GM23248 (cell line): ENCODE results near the gene FSTL1. TPM values are rescaled to one million over a fixed set of nuclear protein-coding genes. Genes with fewer than 3 reads are reported as not detected.

Experiments
- DNase-seq: peaks from one replicate; pipeline ENCODE4 v3.0.0-alpha.2; 2015
- H2AFZ ChIP-seq: fragments of 200-600 bp; sonication (generic); 2 replicates; pipeline ENCODE4 v1.6.1; 2016; ENCODE audit warnings: antibody characterized with exemption
- H3F3A ChIP-seq: fragments of 200-600 bp; sonication (generic); 2 replicates; pipeline ENCODE4 v1.6.1; 2016; ENCODE audit warnings: mild to moderate bottlenecking, antibody characterized with exemption, mixed run types; ENCODE audit not compliant: insufficient read depth
- H3K27ac ChIP-seq: fragments of 200-600 bp; sonication (generic); 2 replicates; pipeline ENCODE4 v1.5.1; 2016; ENCODE audit warnings: mild to moderate bottlenecking
- H3K27me3 ChIP-seq: fragments of 200-600 bp; sonication (generic); replicated peaks from 2 replicates; pipeline ENCODE4 v1.6.1; 2016; ENCODE audit warnings: mild to moderate bottlenecking; ENCODE audit not compliant: insufficient read depth
- H3K36me3 ChIP-seq: fragments of 200-600 bp; sonication (generic); 2 replicates; pipeline ENCODE4 v1.6.1; 2016; ENCODE audit warnings: low read depth, mild to moderate bottlenecking
- H3K4me1 ChIP-seq: fragments of 200-600 bp; sonication (generic); 2 replicates; pipeline ENCODE4 v1.6.1; 2016; ENCODE audit warnings: mild to moderate bottlenecking; ENCODE audit not compliant: insufficient read depth
- H3K4me2 ChIP-seq: fragments of 200-600 bp; sonication (generic); one replicate; pipeline ENCODE4 v1.6.1; 2016; ENCODE audit warnings: mild to moderate bottlenecking; ENCODE audit not compliant: unreplicated experiment
- H3K4me3 ChIP-seq: fragments of 200-600 bp; sonication (generic); 2 replicates; pipeline ENCODE4 v1.5.1; 2016; ENCODE audit warnings: mild to moderate bottlenecking
- H3K79me2 ChIP-seq: fragments of 200-600 bp; sonication (generic); 2 replicates; pipeline ENCODE4 v1.6.1; 2016; ENCODE audit warnings: mild to moderate bottlenecking; ENCODE audit not compliant: insufficient read depth
- H3K9ac ChIP-seq: fragments of 200-600 bp; sonication (generic); 2 replicates; pipeline ENCODE4 v1.6.1; 2016; ENCODE audit warnings: mild to moderate bottlenecking
- H3K9me2 ChIP-seq: fragments of 200-600 bp; sonication (generic); 2 replicates; pipeline ENCODE4 v1.6.1; 2016; ENCODE audit warnings: mixed run types, mild to moderate bottlenecking, moderate library complexity; ENCODE audit not compliant: insufficient read depth
- H3K9me3 ChIP-seq: fragments of 200-600 bp; sonication (generic); one replicate; pipeline ENCODE4 v1.6.1; 2017; ENCODE audit warnings: low read depth
- H4K20me1 ChIP-seq: fragments of 200-600 bp; sonication (generic); 2 replicates; pipeline ENCODE4 v1.6.0; 2016; ENCODE audit not compliant: insufficient read depth
- EZH2 ChIP-seq: fragments of 200-600 bp; sonication (generic); IDR thresholded peaks from 2 replicates; pipeline ENCODE4 v1.6.1; 2018; ENCODE audit warnings: antibody characterized with exemption, mild to moderate bottlenecking; ENCODE audit not compliant: insufficient read depth, poor library complexity, severe bottlenecking
- EZH2phosphoT487 ChIP-seq: fragments of 200-600 bp; sonication (generic); IDR thresholded peaks from 2 replicates; pipeline ENCODE4 v1.6.1; 2018; ENCODE audit warnings: antibody characterized with exemption, moderate library complexity, mild to moderate bottlenecking, low read depth; ENCODE audit not compliant: insufficient read depth
- WGBS, 2 experiments: methylation state at CpG; one replicate each; pipeline ENCODE4 v1.1.6; 2015 to 2017; ENCODE audit warnings: low lambda C conversion rate in 2 of 2, low coverage in 1 of 2; ENCODE audit errors: missing lambda C conversion rate in 2 of 2; 5-methylcytosine and 5-hydroxymethylcytosine counted together
- in situ Hi-C: fragments of 300-500 bp; cut with MboI; formaldehyde crosslinking; loops from 2 replicates; pipeline ENCODE4 v1.15.0; 2020
- microRNA counts: library from miRNA; unstranded; fragments of <30 nt; microRNA quantifications from one replicate; lab custom pipeline; 2016
- polyA plus RNA-seq: library from polyadenylated mRNA; unstranded; fragments of >200 nt; fragmentation: Nextera tagmentation; extraction: Ambion mirVana; gene quantifications from 2 replicates; pipeline ENCODE4 v1.2.1, GENCODE V29; 2016
- total RNA-seq: library from RNA; depleted of rRNA; stranded (reverse); fragments of >200 nt; shearing (Covaris generic); gene quantifications from 2 replicates; pipeline ENCODE4 v1.2.3, GENCODE V29; 2014; rRNA removed

Gene FSTL1
- total and polyA plus RNA-seq, 2 experiments from 2014 or later: 1,910 to 4,171 TPM

DNA sequence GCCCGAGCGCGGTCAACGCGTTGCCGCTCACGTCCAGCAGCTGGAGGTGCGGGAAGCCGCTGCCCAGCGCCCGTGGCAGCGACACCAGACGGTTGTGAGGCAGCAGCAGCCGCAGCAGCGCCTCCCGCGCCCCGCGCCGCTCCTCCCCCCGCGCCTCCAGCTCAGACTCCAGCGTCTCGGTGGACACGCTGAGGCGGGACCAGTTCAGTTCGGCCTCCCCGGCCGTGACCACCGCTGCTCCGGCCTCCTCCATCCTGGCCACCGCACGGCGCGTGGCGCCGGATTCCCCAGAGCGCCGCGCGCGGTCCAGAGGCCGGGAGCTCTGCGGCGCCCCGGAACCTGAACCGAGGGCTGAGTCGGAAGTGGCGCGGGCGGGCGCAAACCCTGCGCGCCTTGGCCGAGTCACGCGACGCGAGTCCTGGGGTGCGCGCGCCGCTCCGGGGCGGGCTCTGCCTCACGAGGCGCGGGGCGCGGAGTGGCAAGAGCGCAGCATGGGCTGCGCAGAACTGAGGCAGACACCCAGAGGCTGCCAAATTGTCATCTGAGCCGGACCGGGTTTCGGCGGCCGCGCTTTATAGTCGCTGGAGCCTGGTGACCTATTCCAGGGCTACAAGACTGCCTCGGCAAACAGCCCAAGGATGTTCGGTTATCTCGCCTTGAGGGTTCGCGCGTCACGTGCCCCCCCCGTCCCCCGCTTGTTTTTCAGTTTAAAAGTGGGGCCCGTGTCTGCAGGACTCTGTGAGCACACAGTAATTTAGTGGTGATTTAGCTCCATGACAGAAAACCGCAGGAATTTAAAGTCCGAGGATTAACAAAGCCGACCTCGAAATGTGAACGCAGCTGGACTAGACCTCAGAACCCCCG, 101.6 kb downstream of the FSTL1 start, which contains the start of gene LRRC58:
Gene LRRC58 (minus strand): TSS at position 364 of the 864 bp plus-strand sequence. CDS start 111 bp downstream, at position 253.
- no peaks in the 10 kb centered on the region for H3K9me3 ChIP-seq
- peaks cover 11% of the 10 kb centered on the region; the same call in 1 of the 2 replicates for H4K20me1 ChIP-seq
- WGBS, 2 experiments: 1% methylated on average over 61 to 94 of the region's 95 CpGs
- no peaks in the 10 kb centered on the region for H3K27me3 ChIP-seq
- H3K27ac ChIP-seq: peak within 1 kb of the TSS; percentile 83
- H3F3A ChIP-seq: peaks cover 28% of the 10 kb centered on the region; the same call in 1 of the 2 replicates
- in situ Hi-C loops: no loop called here
- H3K4me2 ChIP-seq: peak within 1 kb of the TSS; percentile 99
- peaks cover 28% of the 10 kb centered on the region for H3K4me1 ChIP-seq
- H3K4me3 ChIP-seq: peak within 1 kb of the TSS; percentile 89
- no peaks in the 10 kb centered on the region for H3K36me3 ChIP-seq
- TF ChIP-seq EZH2phosphoT487 (no peak), EZH2 (no peak)
- peak within 1 kb of the TSS; percentile 96 for H2AFZ ChIP-seq
- peak within 1 kb of the TSS; percentile 84 for H3K9ac ChIP-seq
- H3K79me2 ChIP-seq: peaks cover 44% of the 10 kb centered on the region
- no peaks in the 10 kb centered on the region for H3K9me2 ChIP-seq
- DNase-seq: peak; percentile 99

DNA sequence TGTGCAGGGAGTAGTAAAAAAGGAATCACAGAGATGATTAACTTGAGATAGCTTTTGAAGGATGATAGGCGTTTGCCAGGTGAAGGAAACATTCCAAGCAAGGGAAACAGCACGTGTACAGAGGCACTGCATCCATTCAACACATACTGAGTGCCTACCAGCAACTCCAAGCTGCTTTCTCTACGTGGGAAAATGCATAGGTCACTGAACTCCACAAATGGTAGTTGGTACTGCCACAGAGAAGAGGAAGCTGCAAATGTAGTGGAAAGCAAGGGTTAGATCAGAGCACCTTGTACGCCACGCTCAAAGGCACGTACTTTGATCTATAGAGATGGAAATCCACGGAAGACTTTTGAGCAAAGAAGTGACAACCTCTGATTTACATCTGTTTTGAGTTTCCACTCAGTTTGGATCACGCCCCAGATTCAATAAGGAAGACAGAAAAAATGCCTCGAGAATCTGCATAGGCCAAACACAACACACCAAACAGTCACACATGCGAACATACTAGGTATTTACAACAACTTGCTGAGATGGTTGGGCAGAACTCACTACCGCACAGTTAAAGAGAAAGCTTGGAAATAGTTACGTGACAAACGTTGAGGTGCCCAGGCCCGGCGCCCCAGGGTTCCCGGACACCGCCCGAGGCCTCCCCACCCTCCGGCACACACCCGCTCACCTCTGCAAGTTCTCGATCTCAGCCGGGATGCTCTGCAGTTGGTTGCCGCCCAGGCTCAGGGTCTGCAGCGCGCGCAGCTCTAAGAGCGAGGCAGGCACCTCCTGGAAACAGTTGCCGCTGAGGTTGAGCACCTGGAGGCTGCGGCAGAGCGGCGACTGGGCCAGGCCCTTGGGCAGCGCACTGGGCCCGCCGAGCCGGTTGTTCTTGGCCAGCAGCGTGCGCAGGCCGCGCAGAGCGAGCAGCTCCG, 102.5 kb downstream of the FSTL1 start:
- in situ Hi-C loops: no loop called here
- no peaks in the 10 kb centered on the region for H3K36me3 ChIP-seq
- peak overlapping the region; percentile 96 for H2AFZ ChIP-seq
- WGBS, 2 experiments: 1% methylated on average over 37 to 41 of the region's 41 CpGs
- peaks cover 30% of the 10 kb centered on the region for H3K4me1 ChIP-seq
- peaks cover 30% of the 10 kb centered on the region; the same call in 1 of the 2 replicates for H3F3A ChIP-seq
- H3K9ac ChIP-seq: peak overlapping the region; percentile 84
- no peak for TF ChIP-seq EZH2phosphoT487
- no peak for TF ChIP-seq EZH2
- peak overlapping the region; percentile 99 for H3K4me2 ChIP-seq
- no peaks in the 10 kb centered on the region for H3K27me3 ChIP-seq
- H3K9me3 ChIP-seq: no peaks in the 10 kb centered on the region
- H3K27ac ChIP-seq: peak overlapping the region; percentile 83
- H3K4me3 ChIP-seq: peak overlapping the region; percentile 89
- DNase-seq: no peak
- peaks cover 53% of the 10 kb centered on the region for H3K79me2 ChIP-seq
- peaks cover 15% of the 10 kb centered on the region; the same call in 1 of the 2 replicates for H4K20me1 ChIP-seq
- H3K9me2 ChIP-seq: no peaks in the 10 kb centered on the region

DNA sequence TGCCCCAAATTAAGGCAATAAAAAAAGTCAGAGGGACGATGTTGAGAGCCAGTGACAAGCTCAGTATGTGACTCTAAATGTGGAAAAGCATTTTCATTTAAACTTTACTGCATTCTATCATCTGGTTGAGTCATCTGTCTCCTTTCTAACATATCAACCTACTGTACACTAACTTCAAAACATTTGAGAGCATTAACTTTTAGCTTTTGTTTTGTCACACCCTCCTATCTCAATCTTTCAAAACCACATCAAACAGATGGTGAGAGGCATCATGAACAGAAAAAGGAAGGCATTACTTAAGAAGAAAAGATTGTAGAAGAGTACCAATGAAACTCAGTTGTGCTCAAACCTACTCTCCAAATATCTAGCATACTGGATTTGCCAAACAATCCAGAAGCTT, 106.4 kb downstream of the FSTL1 start:
- Histone ChIP-seq H3K4me2 (no peak overlapping the region), H3K27ac (no peak overlapping the region), H4K20me1 (peaks cover 27% of the 10 kb centered on the region; the same call in 1 of the 2 replicates), H3K36me3 (no peaks in the 10 kb centered on the region), H3K4me1 (peaks cover 17% of the 10 kb centered on the region; the same call in 1 of the 2 replicates), H3K4me3 (no peak overlapping the region), H3K79me2 (peaks cover 92% of the 10 kb centered on the region), H2AFZ (no peak overlapping the region), H3K9me3 (no peaks in the 10 kb centered on the region), H3F3A (0 out of 2 replicates have a peak, but pooled peaks cover 13% of the 10 kb centered on the region), H3K27me3 (no peaks in the 10 kb centered on the region), H3K9me2 (no peaks in the 10 kb centered on the region), H3K9ac (no peak overlapping the region)
- WGBS, 2 experiments: 9 to 15% methylated on average over 1 of the region's 1 CpG
- DNase-seq: peak; percentile 11
- in situ Hi-C loops: no loop called here
- TF ChIP-seq EZH2phosphoT487 (no peak), EZH2 (no peak)

MicroRNA genes within 50 kb of the gene (microRNA counts, 767-probe panel; counts per million panel counts)
- 447 counts per million, percentile 86 among the panel's probes with 10 or more counts for microRNA hsa-miR-198 (lab: Ali Mortazavi, UCI)

Other genes starting within 250 kb of the FSTL1 start
- not detected in 2 replicates for gene GPR156, start 165.8 kb downstream of the FSTL1 start, total RNA-seq
- 0.27 TPM in 1 of 2 replicates, not detected in the other for gene GPR156, start 165.8 kb downstream of the FSTL1 start, polyA plus RNA-seq
- gene LRRC58, start 101.6 kb downstream of the FSTL1 start, total RNA-seq: 29.2 and 34.4 TPM in 2 replicates
- 12.9 and 13.1 TPM in 2 replicates for gene LRRC58, start 101.6 kb downstream of the FSTL1 start, polyA plus RNA-seq
- 32.9 and 105 TPM in 2 replicates for gene NDUFB4, start 145.3 kb upstream of the FSTL1 start, total RNA-seq
- gene NDUFB4, start 145.3 kb upstream of the FSTL1 start, polyA plus RNA-seq: 246 and 250 TPM in 2 replicates
- gene HGD, start 231.2 kb upstream of the FSTL1 start, total RNA-seq: not detected in 2 replicates
- not detected in 2 replicates for gene HGD, start 231.2 kb upstream of the FSTL1 start, polyA plus RNA-seq